Colon (tissue), 2 donors: ENCODE data around the gene POU2F3.

Experiments
- FAIRE-seq: peaks from 2 replicates; lab custom pipeline; 2012; peaks lifted over from hg19 to GRCh38; lab: Jason Lieb, UNC
- donor health status: control.
- donor health status: control.

Gene POU2F3

DNA sequence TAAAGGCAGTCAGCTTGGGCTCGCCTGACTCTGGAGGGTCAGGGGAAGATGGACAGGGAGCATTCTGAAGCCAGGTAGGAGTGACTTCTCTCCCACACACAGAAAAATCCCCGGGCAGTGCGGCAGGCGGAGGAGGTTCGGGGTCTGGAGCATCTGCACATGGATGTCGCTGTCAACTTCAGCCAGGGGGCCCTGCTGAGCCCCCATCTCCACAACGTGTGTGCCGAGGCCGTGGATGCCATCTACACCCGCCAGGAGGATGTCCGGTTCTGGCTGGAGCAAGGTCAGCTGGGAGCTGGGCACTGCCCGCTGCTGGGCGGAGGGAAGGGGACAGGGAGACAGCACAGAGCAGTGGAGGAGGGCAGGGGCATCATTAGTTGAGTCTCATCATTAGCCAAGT is 13.2 kb upstream of the POU2F3 start:
- FAIRE-seq = no peak

- FAIRE-seq = no peak
Observed at GRCh38 chr11:120227228-120227852, 12.6 kb upstream of the POU2F3 start.

DNA sequence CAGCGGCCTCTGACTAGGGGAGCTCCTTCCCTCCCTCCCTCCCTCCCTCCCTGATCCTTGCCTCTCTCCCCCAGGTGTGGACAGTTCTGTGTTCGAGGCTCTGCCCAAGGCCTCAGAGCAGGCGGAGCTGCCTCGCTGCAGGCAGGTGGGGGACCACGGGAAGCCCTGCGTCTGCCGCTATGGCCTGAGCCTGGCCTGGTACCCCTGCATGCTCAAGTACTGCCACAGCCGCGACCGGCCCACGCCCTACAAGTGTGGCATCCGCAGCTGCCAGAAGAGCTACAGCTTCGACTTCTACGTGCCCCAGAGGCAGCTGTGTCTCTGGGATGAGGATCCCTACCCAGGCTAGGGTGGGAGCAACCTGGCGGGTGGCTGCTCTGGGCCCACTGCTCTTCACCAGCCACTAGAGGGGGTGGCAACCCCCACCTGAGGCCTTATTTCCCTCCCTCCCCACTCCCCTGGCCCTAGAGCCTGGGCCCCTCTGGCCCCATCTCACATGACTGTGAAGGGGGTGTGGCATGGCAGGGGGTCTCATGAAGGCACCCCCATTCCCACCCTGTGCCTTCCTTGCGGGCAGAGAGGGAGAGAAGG is 11.1 kb upstream of the POU2F3 start:
- no peak for FAIRE-seq

- FAIRE-seq = no peak
Observed at GRCh38 chr11:120229451-120230424, 10.2 kb upstream of the POU2F3 start.

DNA sequence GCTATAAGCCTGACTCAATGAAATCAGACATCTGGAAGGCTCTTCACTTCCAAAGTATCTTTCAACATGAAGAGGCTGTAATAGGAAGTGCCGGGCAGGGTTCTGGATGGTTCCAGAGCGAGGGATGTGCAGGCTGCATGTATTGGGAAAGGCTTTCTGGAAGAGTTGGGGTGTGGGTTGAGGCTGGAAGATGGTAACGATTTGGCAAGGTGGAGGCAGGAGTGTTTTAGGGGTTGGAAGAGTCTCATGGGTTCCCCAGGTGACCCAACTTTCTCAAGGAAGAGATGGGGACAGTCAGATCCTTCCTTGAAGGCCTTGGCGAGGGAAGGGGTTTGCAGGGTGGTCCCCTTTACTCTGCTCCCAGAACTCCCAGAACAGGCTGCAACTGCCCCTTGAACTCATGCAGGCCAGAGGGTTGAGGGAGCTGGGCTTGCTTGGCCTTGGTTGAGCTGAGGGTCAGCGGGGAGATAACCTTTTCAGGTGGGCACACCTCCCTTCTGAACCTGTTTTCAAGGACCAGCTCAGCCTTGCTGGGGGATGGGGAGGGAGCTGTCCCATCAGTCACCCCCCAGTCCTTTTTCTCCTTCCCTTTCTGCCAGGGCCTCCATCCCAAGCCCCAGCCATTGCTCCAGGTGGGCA is 9.4 kb upstream of the POU2F3 start:
- FAIRE-seq = no peak

DNA sequence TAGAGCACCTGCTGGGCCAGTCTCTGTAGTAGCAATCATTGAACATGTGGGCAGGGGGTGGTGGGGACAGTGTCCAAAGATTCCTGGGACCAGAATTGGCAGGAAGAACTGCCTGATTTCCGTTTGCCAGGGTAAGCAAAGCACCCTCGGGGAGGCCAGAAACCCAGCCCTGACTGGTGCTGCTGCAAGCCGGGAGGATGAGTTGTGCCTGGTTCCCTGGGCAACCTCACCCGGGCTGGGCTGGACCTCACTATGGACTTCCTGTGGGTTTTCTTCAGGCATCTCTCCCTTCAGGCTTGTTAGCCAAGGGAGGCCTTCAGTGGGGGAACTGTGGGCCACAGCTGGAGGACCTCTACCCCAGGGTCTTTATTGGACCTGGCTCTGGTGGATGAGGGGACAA is 8.0 kb upstream of the POU2F3 start:
- FAIRE-seq = no peak

DNA sequence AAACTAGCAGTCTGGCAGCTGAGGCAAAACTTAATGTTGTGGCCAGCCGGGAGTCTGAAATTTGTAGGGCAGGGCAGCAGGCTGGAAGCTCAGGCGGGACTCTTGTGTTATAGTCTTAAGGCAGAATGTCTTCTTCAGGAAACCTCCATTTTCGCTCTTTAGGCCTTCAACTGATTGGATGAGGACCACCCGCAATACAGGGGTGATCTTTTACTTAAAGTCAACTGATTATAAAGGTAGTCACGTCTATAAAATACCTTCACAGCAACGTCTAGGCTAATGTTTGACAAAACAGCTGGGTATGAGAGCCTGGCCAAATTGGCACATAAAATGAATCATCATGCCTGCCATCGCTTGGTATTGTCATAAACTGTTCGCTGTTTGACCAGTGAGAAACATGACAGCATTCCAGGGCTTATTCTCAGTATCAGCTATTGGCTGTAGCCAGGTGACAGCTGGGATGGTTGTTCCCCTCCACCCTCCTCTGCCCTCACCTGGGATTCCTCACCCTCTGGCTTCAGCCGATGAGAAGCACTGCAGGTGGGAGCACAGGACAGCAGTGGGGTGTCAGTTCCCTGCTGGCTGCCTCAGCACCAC is 6.6 kb upstream of the POU2F3 start:
- no peak for FAIRE-seq

DNA sequence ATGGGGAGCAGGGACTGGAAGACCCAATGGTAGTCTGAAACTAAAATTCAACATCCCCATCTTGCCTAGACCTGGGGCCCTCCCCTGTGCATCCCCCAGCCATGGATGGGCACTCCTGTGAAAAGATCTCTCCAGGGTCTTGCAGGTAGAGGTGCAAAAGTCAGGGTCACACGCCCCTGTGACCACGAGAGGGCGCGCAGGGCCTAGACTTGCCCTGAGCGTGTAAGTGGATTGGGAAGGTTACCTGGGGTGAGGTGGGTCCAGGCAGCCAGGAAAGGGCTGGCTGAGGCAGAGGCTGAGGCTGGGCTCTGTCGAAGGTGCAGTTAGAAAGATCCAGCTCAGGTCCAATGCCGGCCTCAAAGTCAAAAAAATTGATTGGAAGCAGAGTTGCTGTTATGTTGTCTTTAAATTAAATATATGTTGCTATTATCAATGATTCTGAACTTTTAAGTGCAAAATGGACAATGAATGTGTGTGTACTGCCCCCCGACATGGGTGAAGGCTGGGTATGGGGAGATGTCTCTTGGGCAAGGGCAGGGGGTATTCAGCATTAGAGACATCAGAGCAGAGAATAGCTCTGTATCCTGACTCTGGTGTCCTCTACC is 4.8 kb upstream of the POU2F3 start:
- no peak for FAIRE-seq

DNA sequence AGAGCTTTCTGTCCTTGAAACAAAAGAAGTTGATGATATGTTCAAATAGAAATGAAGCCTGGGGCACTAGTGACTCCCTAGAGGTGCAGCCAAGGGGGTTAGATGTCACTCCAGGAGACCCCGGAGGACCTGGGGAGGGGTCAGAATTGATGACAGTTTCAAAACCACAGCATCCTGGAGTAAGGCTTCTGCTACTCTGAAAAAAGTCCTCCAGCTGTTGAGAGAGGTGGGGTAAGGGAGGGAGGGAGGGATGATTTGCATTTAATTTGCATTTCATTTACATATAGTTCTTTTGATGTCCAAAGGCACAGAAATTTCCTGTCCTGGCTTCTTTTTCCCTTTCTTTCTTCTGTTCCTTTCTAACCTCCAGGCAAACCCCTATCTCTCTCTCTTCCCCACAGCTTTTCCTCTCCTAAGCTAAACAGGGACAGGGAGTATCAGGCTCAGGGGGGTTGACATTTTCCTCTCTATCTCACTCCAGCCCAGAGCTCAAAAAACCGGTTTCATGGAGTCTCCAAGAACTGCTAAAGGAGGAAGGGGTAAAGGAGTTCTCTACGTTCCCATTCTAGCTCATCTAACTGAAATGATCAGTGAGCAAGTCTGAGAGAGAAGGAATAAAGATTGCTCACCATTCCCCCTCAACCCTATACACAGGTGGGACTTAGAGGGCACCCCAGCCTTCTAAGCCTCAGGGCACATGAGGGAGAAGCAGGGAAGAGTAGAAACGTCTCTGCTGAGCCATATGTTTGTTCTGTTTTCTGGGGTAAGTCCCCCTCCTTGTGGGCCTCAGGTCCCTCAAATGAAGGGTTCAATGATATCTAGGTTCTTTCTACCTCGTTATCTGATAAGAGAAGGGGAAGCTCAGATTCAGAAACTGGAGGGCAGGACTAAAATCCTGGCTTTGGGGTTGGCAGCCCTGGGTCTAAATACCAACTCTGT is 3.5 kb upstream of the POU2F3 start:
- FAIRE-seq = no peak

DNA sequence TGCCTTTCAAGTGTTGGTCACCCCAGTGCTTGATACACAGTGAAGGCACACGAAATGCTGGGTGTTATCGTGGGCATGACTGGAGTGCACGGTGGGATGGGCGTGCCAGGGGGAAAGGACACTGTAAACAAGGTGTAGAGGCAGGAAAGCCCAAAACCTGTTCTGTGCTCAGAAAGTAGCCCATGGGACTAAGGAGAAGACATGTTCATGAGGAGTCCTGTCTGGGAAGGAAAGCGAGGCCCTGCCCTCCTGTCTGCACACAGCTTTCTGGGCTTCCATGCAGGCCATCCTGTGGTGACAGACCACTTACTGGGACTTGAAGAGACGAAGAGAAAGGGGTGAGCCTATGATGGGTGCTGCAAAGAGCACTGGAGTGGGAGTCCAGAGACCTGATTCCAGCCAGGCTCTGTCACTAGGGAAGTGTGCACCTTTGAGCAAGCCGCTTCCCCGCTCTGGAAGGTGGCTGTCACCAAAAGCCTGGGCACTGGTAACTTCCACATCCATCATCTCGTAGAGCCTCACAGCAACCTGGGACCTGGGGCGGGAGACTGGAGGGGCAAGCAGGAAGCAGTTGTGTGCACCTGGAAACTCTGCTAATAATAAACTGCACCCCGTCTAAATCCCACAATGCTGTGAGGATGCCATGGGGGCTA is 846 bp upstream of the POU2F3 start:
- FAIRE-seq = no peak

- FAIRE-seq = no peak
Observed at GRCh38 chr11:120240866-120241265, 926 bp downstream of the POU2F3 start.

GRCh38 chr11:120241277-120241676 is 1.3 kb downstream of the POU2F3 start:
- no peak for FAIRE-seq

DNA sequence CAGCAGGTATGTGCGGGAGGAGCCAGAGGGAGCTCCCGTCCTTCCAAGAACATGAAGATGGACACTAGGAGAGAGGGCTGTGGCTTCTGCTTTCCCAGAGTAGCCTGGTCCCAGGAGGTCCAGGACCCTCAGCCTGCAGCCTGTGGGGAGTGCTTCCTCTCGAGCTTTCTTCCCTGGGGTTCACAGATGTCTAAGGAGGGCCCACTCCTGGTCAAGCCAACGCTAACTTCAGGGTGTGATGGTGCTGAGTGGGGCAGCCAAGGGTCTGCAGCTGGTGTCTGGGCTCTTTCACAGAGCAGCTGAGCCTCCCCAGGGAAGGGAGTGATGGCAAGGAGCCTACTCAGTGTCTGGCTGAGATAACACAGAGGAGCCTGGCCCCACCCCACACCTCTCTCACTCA is 3.3 kb downstream of the POU2F3 start:
- FAIRE-seq = no peak

- FAIRE-seq = no peak
Observed at GRCh38 chr11:120244476-120245365, 4.8 kb downstream of the POU2F3 start.

- FAIRE-seq = no peak
Observed at GRCh38 chr11:120245434-120245833, 5.5 kb downstream of the POU2F3 start.

DNA sequence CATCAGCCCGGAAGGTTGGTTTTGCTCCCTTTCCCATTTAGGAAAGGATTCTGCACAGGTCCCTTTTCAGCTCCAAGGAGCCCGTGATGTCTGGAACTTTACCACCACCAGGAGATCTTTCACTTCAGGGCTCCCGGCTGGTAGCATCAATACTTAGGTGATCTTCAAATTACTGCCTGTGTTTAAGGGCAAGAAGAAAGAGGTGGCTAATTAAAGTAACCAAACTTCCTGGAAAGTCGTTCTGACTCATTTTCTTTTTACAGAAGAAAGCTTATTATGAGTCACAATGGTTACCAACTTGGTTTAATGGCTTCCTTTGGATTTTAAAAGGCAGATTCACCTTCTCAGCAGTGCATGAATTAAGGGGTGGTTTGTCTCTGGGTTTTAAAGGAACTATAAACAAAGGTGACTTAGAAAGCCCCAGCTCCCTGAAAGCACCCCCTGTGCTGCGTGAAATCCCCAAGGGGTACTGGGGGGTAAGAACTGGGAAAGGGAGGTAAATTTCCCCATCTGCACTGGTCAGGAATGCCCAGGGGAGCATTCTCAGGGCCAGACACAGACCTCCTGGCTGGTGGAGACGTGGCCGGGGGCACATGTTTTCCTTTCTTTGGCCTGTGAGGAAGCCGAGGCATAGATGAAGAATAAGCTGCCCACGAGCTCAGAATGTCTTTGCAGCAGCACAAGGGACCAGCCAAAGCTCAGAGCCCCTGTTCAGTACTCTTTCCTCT is 8.8 kb downstream of the POU2F3 start:
- FAIRE-seq = no peak

DNA sequence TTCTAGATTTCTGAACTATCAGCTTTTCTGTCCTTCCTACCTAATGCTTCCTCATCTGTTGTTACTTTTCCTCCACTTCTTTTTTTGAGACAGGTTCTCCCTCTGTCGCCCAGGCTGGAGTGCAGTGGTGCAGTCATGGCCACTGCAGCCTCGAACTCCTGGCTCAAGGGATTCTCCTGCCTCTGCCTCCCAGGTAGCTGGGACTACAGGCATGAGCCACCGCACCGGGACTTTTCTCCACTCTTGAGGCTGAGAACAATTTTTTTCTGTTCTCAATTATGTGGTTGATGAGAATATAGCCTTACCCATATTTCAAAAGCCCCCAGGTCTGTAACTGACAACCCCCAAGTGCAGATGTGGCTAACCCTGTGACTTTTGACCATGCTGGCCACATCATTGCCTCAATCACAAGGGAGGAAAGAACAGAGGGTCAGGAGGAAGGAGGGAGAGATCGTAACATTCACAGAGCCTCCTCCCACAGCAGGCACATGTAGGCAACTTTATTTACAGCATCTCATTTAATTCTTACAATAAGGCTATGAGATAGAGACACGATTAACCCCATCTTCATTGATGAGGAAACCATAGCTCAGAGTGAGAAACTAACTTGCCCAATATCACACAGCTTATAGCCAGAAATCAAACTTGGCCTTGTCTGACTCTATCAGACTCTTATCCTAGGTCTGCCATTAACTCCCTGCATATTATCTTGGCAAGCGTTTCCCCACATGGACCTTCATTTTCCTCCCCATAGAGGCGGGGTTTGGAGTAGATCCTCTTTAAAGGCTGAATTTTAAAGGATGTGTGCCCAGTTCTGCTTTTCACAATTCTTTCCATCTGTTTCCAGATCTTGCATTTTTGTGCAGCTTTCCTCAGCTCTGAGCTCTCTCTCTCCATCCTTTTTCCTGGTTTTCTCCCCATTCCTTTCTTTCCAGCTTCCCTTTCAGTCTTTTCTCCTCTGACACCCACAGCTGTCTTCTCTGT is 9.6 kb downstream of the POU2F3 start:
- no peak for FAIRE-seq
